Smooth muscle cell (in vitro differentiated cells): ENCODE results near the gene ERN1. TPM values are rescaled to one million over a fixed set of nuclear protein-coding genes. Genes with fewer than 3 reads are reported as not detected.

Source experiments
- DNase-seq: peaks from one replicate; lab custom pipeline; 2025; ENCODE audit not compliant: unreplicated experiment; lab: John Stamatoyannopoulos, UW
- H2AFZ ChIP-seq: fragments of 200-600 bp; sonication (generic); 2 replicates; pipeline ENCODE4 v1.6.0; 2016; ENCODE audit warnings: antibody characterized with exemption, low read depth, mild to moderate bottlenecking
- H3F3A ChIP-seq: fragments of 200-600 bp; sonication (generic); 2 replicates; pipeline ENCODE4 v1.6.0; 2017; ENCODE audit warnings: antibody characterized with exemption, low read depth
- H3K27ac ChIP-seq: fragments of 200-600 bp; sonication (generic); 2 replicates; pipeline ENCODE4 v1.5.1; 2016; ENCODE audit warnings: low read depth, mild to moderate bottlenecking
- H3K27me3 ChIP-seq: fragments of 200-600 bp; sonication (generic); 2 replicates; pipeline ENCODE4 v1.6.1; 2016; ENCODE audit warnings: low read depth, mild to moderate bottlenecking
- H3K36me3 ChIP-seq: fragments of 200-600 bp; sonication (generic); 2 replicates; pipeline ENCODE4 v1.5.1; 2016; ENCODE audit warnings: low read depth
- H3K4me1 ChIP-seq: fragments of 200-600 bp; sonication (generic); 2 replicates; pipeline ENCODE4 v1.5.1; 2016; ENCODE audit warnings: low read depth
- H3K4me2 ChIP-seq: fragments of 200-600 bp; sonication (generic); 2 replicates; pipeline ENCODE4 v1.6.0; 2016; ENCODE audit warnings: mild to moderate bottlenecking
- H3K4me3 ChIP-seq: fragments of 200-600 bp; sonication (generic); 2 replicates; pipeline ENCODE4 v1.5.1; 2016; ENCODE audit warnings: mild to moderate bottlenecking
- H3K79me2 ChIP-seq: fragments of 200-600 bp; sonication (generic); 2 replicates; pipeline ENCODE4 v1.6.0; 2016; ENCODE audit warnings: low read depth, mild to moderate bottlenecking
- H3K9ac ChIP-seq: fragments of 200-600 bp; sonication (generic); 2 replicates; pipeline ENCODE4 v1.6.0; 2016; ENCODE audit warnings: low read depth
- H3K9me3 ChIP-seq: fragments of 200-600 bp; sonication (generic); replicated peaks from 2 replicates; pipeline ENCODE4 v1.5.1; 2016; ENCODE audit warnings: low read depth
- H4K20me1 ChIP-seq: fragments of 200-600 bp; sonication (generic); 2 replicates; pipeline ENCODE4 v1.6.0; 2016; ENCODE audit warnings: low read depth
- WGBS: methylation state at CpG from one replicate; pipeline ENCODE4 v1.1.7; 2016; ENCODE audit warnings: low lambda C conversion rate; 5-methylcytosine and 5-hydroxymethylcytosine counted together
- polyA plus RNA-seq: library from polyadenylated mRNA; unstranded; fragments of >200 nt; fragmentation: Nextera tagmentation; extraction: Ambion mirVana; gene quantifications from 2 replicates; pipeline ENCODE4 v1.2.1, GENCODE V29; 2016
- total RNA-seq: library from RNA; depleted of rRNA; stranded (reverse); fragments of >200 nt; gene quantifications from 2 replicates; pipeline ENCODE4 v1.2.3, GENCODE V29; 2014
- TF ChIP-seq, protein P1 (sequence below): fragments of 200-600 bp; sonication (generic); IDR thresholded peaks from 2 replicates; pipeline ENCODE4 v1.5.1; 2017; ENCODE audit warnings: borderline replicate concordance, mild to moderate bottlenecking, antibody characterized with exemption; ENCODE audit not compliant: insufficient read depth, poor library complexity, severe bottlenecking

ERN1 gene
- total and polyA plus RNA-seq, 2 experiments from 2014 or later = 8.6 to 9.0 TPM

DNA sequence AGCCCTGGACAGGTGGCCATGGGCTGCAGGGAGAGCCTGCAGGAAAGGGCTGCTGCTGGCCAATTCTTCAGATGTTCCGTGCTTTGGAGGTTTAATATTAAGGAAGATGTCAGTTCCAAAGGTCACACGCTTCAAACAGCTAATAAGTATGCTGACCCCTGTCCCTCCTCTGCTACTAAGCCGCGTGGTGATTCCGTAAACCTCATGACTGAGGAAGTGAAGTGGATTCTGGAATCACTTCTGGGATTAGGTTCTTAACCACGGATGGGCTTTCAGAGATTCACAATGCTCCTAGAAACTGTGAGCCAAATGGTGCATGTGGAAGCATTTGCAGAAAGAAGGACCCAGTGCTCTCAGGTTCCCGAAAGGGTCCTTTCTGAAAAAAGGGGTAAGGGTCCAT is 28.5 kb upstream of the ERN1 start:
- H3K4me3 ChIP-seq = no peak overlapping the region
- no peak overlapping the region for H3K9ac ChIP-seq
- WGBS = 43% methylated on average over 7 of the region's 7 CpGs
- DNase-seq = no peak
- no peak overlapping the region for H2AFZ ChIP-seq
- no peaks in the 10 kb centered on the region for H3K9me3 ChIP-seq
- no peak overlapping the region for H3K4me2 ChIP-seq
- TF ChIP-seq, protein P1, sequence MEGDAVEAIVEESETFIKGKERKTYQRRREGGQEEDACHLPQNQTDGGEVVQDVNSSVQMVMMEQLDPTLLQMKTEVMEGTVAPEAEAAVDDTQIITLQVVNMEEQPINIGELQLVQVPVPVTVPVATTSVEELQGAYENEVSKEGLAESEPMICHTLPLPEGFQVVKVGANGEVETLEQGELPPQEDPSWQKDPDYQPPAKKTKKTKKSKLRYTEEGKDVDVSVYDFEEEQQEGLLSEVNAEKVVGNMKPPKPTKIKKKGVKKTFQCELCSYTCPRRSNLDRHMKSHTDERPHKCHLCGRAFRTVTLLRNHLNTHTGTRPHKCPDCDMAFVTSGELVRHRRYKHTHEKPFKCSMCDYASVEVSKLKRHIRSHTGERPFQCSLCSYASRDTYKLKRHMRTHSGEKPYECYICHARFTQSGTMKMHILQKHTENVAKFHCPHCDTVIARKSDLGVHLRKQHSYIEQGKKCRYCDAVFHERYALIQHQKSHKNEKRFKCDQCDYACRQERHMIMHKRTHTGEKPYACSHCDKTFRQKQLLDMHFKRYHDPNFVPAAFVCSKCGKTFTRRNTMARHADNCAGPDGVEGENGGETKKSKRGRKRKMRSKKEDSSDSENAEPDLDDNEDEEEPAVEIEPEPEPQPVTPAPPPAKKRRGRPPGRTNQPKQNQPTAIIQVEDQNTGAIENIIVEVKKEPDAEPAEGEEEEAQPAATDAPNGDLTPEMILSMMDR = no peak
- H4K20me1 ChIP-seq = peaks cover 5% of the 10 kb centered on the region
- H3F3A ChIP-seq = peaks cover 6% of the 10 kb centered on the region
- H3K27me3 ChIP-seq = no peaks in the 10 kb centered on the region
- no peaks in the 10 kb centered on the region for H3K79me2 ChIP-seq
- peaks cover 17% of the 10 kb centered on the region for H3K4me1 ChIP-seq
- no peaks in the 10 kb centered on the region for H3K36me3 ChIP-seq
- no peak overlapping the region for H3K27ac ChIP-seq

DNA sequence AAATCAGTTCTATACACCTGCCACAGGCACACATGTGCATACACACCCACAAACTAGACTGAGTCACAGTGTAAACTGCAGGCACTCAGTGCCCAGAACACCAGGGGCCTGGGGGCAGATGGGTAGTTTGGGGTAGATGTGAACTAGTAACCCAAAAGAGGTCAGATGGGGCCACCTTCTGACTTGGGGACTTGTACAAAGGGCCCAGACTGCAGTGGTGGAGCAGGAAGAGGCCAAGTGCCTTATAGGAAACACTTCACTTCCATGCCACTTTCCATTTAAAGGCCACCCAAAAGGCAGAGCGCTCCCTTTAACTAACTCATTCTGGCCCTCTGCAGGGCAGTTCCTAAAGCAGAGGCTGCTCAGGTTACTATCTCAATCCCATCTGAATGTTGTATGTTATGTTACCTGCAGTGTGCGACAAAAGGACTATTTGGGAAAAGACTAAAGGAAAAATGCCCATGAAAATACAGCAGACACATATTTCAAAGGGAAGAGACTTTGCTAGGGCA is 27.8 kb upstream of the ERN1 start:
- Histone ChIP-seq H3K4me2 (no peak overlapping the region), H3K36me3 (peaks cover under 1% of the 10 kb centered on the region), H4K20me1 (peaks cover 5% of the 10 kb centered on the region), H3K79me2 (no peaks in the 10 kb centered on the region), H3K4me3 (no peak overlapping the region), H3K9me3 (no peaks in the 10 kb centered on the region), H2AFZ (no peak overlapping the region), H3F3A (peaks cover 6% of the 10 kb centered on the region), H3K27me3 (no peaks in the 10 kb centered on the region), H3K4me1 (peaks cover 17% of the 10 kb centered on the region), H3K9ac (no peak overlapping the region), H3K27ac (no peak overlapping the region)
- DNase-seq = no peak
- WGBS = 96% methylated on average over 2 of the region's 2 CpGs
- TF ChIP-seq, protein P1 = no peak

DNA sequence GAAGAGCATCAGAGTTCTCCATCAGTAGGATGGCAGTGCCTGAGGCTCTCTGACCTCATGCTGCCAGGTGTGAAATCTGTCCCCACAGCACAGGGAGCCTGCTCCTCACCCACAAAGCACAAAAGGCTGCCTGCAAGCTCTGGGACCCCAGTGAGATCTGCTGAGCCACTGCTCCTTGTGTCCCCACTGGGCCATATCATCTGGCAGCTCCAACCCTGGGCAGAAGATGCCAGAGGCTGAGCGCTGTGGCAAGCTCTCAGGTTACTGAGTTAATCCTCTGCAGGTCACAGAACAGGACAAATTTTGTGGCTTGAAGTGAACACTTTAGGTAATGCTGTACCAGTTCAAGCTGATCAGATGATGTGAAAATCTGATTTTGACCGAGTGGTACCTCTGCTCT is 26.7 kb upstream of the ERN1 start:
- Histone ChIP-seq H3K27me3 (no peaks in the 10 kb centered on the region), H2AFZ (no peak overlapping the region), H3K9me3 (no peaks in the 10 kb centered on the region), H3F3A (peaks cover 6% of the 10 kb centered on the region), H3K27ac (no peak overlapping the region), H3K9ac (no peak overlapping the region), H3K79me2 (no peaks in the 10 kb centered on the region), H4K20me1 (peaks cover 5% of the 10 kb centered on the region), H3K36me3 (peaks cover 4% of the 10 kb centered on the region), H3K4me3 (no peak overlapping the region), H3K4me1 (peaks cover 17% of the 10 kb centered on the region), H3K4me2 (no peak overlapping the region)
- WGBS = 94% methylated on average over 2 of the region's 2 CpGs
- no peak for DNase-seq
- TF ChIP-seq, protein P1 = no peak

DNA sequence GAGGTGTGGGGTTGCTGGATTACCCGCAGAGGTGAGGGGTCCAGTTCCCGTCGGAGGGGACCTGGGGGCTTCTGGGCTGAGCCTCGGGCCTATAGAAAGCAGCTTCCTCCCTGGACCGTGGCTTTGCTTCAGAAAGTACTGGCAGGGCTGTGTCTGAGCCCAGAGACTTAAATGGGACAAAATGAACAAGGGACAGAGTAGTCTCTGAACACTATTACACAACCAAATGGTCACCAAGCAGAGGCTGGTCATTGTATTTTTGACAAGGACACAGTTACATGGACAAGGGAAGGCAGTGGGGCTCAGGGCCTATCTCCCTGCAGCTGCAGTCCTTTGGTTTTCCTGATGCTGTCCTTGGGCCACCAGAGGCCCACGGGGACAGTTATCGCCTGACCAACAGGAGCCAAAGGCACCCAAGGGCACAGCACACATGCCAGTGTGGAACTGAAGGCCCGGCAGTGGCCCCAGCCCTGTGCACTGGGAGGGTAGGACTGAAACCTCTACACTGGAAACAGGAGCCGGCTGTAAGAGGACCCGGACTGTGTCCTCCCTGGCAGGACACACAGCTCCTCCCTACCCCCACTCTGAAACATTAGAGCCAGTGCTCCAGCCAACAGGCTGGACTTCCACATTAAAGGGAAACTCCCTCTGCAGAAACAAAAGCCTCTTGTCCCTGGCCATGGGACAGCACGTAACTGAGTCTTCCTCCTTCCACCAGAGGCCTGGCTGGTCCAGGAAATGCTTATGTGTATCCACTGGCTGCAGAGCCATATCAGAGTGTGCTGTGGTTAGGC is 26.0 kb upstream of the ERN1 start:
- H3K27me3 ChIP-seq = no peaks in the 10 kb centered on the region
- no peaks in the 10 kb centered on the region for H3K79me2 ChIP-seq
- TF ChIP-seq, protein P1 = no peak
- peaks cover 5% of the 10 kb centered on the region for H4K20me1 ChIP-seq
- no peaks in the 10 kb centered on the region for H3K9me3 ChIP-seq
- no peak overlapping the region for H2AFZ ChIP-seq
- peaks cover 6% of the 10 kb centered on the region for H3F3A ChIP-seq
- no peak overlapping the region for H3K4me3 ChIP-seq
- 69% methylated on average over 11 of the region's 11 CpGs for WGBS
- no peak for DNase-seq
- H3K36me3 ChIP-seq = peaks cover 4% of the 10 kb centered on the region
- H3K4me2 ChIP-seq = no peak overlapping the region
- H3K4me1 ChIP-seq = peaks cover 17% of the 10 kb centered on the region
- no peak overlapping the region for H3K27ac ChIP-seq
- no peak overlapping the region for H3K9ac ChIP-seq
